Skin epidermis (tissue), 12 donors: ENCODE results near the gene ZNF775.

ENCODE experiments used
- H3K27ac ChIP-seq, 21 experiments: fragments of 200-600 bp; sonication (generic) in 11 of 21; one replicate each; pipeline ENCODE4 v1.5.0; 2020; ENCODE audit warnings: mild to moderate bottlenecking in 3 of 21, inconsistent platforms in 2 of 21, moderate library complexity in 2 of 21
- H3K4me3 ChIP-seq, 7 experiments: fragments of 200-600 bp; sonication (generic) in 2 of 7; one replicate each; pipeline ENCODE4 v1.5.0; 2020; ENCODE audit warnings: inconsistent platforms in 2 of 7, mild to moderate bottlenecking in 2 of 7, moderate library complexity in 1 of 7

The ZNF775 gene

DNA sequence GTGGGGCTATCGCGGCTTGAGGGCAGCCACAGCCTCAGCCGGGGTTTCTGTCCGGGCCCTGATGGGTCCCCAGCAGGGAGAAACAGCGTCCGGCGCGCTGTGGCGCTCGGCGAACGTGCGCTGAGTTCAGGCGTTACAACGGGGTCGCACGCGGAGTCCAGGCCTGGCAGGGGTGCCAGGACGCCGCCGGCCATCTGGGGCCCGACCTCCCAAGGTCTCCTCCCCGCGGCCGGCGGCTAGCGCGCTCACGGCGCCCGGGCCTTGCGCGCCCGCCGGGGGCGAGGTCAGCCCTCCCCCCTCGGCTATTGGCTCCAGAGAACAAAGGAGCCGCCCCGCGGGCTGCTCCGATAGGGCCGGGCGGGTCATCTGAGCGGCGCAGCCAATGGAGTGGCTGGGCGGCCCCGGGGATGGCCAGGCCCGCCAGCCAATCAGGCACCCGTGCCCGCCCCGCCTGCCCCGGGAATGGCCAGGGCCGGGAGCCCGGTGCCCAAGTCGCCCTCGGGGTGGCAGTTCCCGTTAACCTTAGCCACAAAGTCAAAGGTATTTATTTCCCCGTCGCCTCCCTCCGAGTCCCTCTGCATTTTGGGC is at the start of gene ZNF775:
ZNF775 (plus strand) TSS at position 478 of the 588 bp plus-strand sequence. CDS start 9,141 bp downstream, outside the sequence.
- Histone ChIP-seq H3K4me3 (peak within 1 kb of the TSS; percentile 65 to 93 (median 82)), H3K27ac (peak within 1 kb of the TSS; percentile 46 to 98 (median 87))

- Histone ChIP-seq H3K4me3 (no peak overlapping the region), H3K27ac (no peak overlapping the region)
Observed at GRCh38 chr7:150329331-150330120, 49.6 kb upstream of the ZNF775 start.

- Histone ChIP-seq H3K27ac (no peak overlapping the region), H3K4me3 (no peak overlapping the region)
Observed at GRCh38 chr7:150330211-150330885, 48.8 kb upstream of the ZNF775 start.

DNA sequence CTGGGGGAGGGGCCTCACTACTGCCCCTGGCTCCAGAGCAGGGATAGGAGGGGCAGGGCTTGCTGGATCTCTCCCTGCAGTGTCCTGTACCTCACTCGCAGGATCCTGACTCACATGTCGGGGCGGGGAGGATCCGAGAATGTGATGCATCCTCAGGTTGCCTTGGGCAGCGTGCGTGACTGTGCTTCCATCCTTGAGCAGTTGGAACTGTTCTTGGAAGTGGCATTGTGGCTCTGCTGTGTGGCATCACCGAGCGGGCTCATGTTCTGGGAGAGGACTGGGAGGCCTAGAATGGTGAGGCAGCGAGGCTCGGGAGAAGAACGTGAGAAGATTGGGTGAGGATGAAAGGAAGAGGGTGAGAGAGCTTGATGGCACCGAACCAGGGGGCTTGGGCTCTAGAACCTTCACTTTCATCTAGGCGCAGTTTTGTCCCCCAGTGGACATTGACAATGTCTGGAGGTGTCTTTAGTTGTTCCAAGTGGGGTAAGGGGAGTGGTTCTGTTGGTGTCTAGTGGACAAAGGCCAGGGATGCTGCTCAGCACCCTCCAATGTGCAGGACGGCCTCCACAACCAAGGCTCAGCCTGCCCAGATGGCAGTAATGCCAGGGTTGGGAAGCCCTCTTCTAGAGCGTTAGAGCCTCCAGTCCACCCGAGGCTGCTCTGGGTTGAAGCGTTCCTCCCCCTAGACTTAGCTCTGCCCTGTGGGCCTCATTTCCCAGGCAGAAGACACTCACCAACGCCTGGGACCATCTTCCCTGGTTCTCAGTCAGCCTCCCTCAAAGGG is 46.1 kb upstream of the ZNF775 start:
- no peak overlapping the region for H3K27ac ChIP-seq
- H3K4me3 ChIP-seq: no peak overlapping the region

- Histone ChIP-seq H3K4me3 (no peak overlapping the region), H3K27ac (no peak overlapping the region)
Observed at GRCh38 chr7:150333659-150334058, 45.5 kb upstream of the ZNF775 start.

DNA sequence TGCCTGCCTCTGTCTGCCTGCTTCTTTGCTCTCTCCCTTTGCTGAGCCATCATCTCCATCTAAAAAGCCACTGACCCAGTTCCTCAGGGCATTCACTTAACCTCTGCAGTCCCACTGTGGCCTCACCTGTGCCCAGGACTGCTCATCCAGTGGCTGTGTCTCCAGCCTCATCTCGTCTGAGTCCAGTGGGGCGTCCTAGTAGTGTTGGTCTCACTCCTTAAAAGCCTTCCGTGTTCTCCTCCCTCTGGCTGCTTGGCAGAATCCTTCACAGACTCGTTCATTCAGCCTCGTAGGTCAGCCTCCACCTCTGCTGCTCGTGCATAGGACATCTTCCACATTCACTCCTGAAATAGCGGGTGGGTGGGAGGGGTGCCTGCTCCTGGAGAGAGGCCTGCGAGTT is 45.0 kb upstream of the ZNF775 start:
- H3K27ac ChIP-seq: no peak overlapping the region
- H3K4me3 ChIP-seq: no peak overlapping the region

DNA sequence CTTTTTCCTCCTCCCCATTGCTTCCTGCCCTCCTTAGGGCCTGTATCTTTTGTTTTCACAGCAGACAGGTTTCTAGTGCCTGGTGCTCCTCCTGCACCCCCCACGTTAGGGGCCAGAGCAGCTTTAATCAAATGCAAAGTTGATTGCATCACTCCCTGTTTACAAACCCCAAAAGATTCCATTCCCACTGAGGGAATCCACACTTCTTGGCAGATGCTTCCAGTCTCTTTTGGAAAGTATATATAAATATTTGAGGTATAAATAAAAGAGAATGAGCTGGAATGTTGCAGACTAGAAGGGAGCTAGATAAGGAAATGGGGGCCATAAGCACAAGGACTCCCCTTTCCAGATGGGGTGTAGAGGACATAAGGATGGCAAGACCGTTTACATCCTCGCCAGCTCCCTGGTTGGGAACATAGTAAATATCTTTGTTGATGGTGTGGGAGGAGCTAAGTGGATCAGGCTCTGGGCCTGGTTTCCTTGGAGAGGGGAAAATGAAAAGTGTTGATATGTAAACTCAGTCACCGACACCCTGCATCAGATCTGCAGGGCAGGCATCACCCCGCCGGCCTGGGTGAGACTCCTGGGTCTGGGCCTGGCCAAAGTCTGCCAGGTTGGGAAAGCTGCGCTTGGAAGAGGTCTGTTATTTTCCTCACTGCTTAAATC is 43.9 kb upstream of the ZNF775 start:
- H3K4me3 ChIP-seq: no peak overlapping the region
- H3K27ac ChIP-seq: peak overlapping the region in 2 of 21 experiments; percentile 8 to 74

GRCh38 chr7:150335774-150336112 is 43.4 kb upstream of the ZNF775 start:
- Histone ChIP-seq H3K4me3 (no peak overlapping the region), H3K27ac (peak overlapping the region in 2 of 21 experiments; percentile 8 to 74)

DNA sequence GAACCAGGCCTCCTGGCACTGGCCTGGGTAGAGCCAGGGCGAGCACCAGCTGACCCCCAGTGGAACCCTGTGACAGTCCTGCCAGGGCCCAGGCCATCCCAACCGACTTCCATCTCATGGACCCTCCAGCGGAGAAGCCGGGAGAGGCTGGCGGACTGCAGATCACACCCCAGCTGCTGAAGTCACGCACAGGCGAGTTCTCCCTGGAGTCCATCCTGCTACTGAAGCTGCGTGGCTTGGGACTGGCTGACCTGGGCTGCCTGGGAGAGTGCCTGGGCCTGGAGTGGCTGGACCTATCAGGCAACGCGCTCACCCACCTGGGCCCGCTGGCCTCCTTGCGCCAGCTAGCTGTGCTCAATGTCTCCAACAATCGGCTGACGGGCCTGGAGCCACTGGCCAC is 42.4 kb upstream of the ZNF775 start:
- H3K27ac ChIP-seq: no peak overlapping the region
- no peak overlapping the region for H3K4me3 ChIP-seq

GRCh38 chr7:150337179-150337578 is 42.0 kb upstream of the ZNF775 start:
- Histone ChIP-seq H3K27ac (no peak overlapping the region), H3K4me3 (no peak overlapping the region)

DNA sequence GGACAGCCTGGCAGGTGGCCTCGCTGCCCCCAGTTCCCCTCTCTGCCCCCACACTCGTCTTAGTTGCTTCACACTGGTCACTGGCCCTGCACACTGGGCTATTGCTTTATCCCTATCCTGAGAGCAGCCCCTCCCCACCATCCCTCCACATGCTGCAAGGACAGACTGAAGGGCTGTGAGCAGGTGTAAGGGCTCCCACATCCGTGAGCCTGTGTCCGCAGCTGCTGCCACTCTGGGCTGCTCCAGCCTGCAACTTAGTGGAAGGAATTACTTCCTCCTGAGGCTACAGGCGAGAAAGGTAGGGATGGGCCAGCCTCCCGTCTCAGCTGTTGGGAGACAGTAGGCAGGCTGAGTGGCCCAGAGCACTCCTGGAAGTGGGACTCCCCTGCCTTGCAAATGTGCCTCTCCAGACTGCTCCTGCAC is 41.5 kb upstream of the ZNF775 start:
- Histone ChIP-seq H3K27ac (no peak overlapping the region), H3K4me3 (no peak overlapping the region)

- no peak overlapping the region for H3K27ac ChIP-seq
Observed at GRCh38 chr7:150338166-150338829, 40.8 kb upstream of the ZNF775 start.

GRCh38 chr7:150339409-150339809 is 39.7 kb upstream of the ZNF775 start:
- Histone ChIP-seq H3K4me3 (peak overlapping the region in 3 of 7 experiments; percentile 31 to 44 (median 39)), H3K27ac (peak overlapping the region in 1 of 21 experiments; percentile 62)

More at GRCh38 chr7:150338166-150338829, 40.8 kb upstream of the ZNF775 start:
- no peak overlapping the region for H3K4me3 ChIP-seq

- peak overlapping the region in 11 of 21 experiments; percentile 25 to 83 (median 55) for H3K27ac ChIP-seq
Observed at GRCh38 chr7:150340024-150340749, 38.9 kb upstream of the ZNF775 start.

DNA sequence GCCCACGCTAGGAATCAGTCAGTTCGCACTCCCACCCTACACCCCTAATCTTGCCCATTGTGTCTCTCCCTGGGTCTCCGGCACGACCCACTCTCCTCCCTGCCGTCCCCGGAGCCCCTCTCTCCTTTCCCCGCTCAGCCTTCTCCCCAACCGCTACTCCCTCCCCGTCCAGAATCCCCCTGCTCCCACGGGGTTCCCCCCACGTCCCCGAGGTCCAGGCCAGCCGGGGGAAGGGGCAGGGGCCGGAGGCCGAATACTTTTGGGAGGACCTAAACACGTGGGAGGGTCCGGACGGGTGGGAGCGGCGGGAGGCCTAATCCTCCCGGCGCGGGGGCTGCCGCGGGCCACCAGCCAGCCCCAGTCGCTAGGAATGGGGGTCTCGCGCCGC is 38.3 kb upstream of the ZNF775 start:
- peak overlapping the region in 16 of 21 experiments; percentile 25 to 83 (median 56) for H3K27ac ChIP-seq
- H3K4me3 ChIP-seq: peak overlapping the region; percentile 12 to 44 (median 31)

More at GRCh38 chr7:150340024-150340749, 38.9 kb upstream of the ZNF775 start:
- peak overlapping the region; percentile 12 to 44 (median 31) for H3K4me3 ChIP-seq

DNA sequence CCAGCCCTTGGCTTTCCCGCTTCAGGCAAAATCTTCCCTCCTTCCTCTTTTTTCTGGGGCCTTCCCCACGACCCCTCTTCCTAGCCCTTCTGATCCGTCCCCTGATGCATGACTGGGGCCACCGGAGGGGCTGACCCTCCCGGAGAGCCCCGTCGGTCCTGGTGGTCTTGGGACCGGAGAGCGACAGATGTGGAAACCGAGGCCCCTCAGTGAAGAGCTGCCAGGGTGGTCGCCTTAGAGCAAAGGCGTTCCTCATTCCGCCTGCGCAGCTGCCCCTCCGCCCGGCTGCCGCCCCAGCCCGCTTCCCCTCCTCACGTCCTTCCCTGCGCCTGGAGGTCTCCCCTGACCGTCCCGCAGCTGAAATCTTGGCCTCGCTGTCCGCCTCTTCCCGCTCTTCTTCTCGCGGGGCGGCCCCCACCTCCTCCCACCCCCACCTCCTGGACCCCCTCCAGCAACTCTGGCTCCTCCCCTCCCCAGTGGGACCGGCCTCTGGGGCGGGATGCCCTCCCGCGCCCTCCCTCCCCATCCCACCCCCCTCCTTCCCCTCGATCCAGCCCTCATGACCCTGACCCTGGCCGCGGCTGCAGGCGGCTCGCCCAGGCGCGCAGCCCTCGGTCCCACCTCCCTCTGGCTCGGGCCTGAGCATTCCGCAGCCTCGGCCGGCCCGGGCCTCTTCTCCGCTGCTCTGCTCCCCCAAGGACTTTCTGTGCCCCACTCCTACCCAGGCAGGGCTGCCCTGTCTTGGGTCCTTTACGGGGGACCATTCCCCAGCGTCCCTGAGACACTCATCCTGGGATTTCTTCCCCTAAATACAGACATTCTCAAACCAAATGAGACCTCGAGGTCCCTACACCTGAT is 37.6 kb upstream of the ZNF775 start, which contains the start of gene RARRES2:
RARRES2 (minus strand) TSS at position 367 of the 858 bp plus-strand sequence. CDS start 1,020 bp downstream, outside the sequence.
- Histone ChIP-seq H3K4me3 (peak within 1 kb of the TSS; percentile 12 to 44 (median 31)), H3K27ac (peak within 1 kb of the TSS in 16 of 21 experiments; percentile 25 to 83 (median 56))

DNA sequence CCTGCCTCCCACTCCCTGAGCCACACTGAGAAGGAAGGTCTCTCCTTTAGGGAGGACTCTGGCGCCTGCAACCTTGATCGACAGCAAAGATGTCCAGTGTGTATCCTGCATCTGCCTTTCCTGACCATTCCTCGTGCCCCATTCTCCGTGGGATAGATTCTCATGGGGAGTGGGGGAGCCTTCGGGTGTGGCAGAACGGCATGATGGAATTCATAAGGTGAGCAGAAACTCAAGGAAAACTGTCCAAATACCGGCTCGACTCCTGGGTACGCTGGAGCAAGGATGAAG is 37.1 kb upstream of the ZNF775 start:
- Histone ChIP-seq H3K4me3 (no peak overlapping the region), H3K27ac (peak overlapping the region in 1 of 21 experiments; percentile 35)
